Caco-2 (cell line): ENCODE results near the gene PCMTD2. TPM values are rescaled to one million over a fixed set of nuclear protein-coding genes. Genes with fewer than 3 reads are reported as not detected.

Source experiments
- BruUV-seq: library from RNA; stranded (reverse); fragments of 400-500 nt; replicated peaks from 2 replicates; lab custom pipeline; 2021; lab: Mats Ljungman, UMichigan
- CTCF ChIA-PET: fragments of 300-600 bp; sonication (Branson Sonifier 250); formaldehyde crosslinking; loops from one replicate; lab custom pipeline; 2022; ENCODE audit warnings: antibody characterized with exemption; lab: Charles Lee
- POLR2A ChIA-PET: fragments of 300-600 bp; sonication (Branson Sonifier 250); formaldehyde crosslinking; loops from one replicate; lab custom pipeline; 2022; ENCODE audit warnings: antibody characterized with exemption; lab: Charles Lee
- DNase-seq, 2 experiments: peaks; one replicate each; pipeline versions ENCODE4 v3.0.0 to v3.0.0-alpha.2; 2020 to 2022
- H3K27me3 ChIP-seq: replicated peaks from 2 replicates; pipeline ENCODE4 v1.6.0; 2011; ENCODE audit warnings: low read length; ENCODE audit not compliant: control insufficient read depth, insufficient read depth
- H3K36me3 ChIP-seq: 2 replicates; pipeline ENCODE4 v1.5.1; 2011; ENCODE audit warnings: low read length; ENCODE audit not compliant: control insufficient read depth, insufficient read depth
- H3K4me1 ChIP-seq: fragments of 250-450 bp; sonication (Bioruptor Pico); 2 replicates; pipeline ENCODE4 v1.5.1; 2020; ENCODE audit warnings: mild to moderate bottlenecking
- H3K4me3 ChIP-seq: 2 replicates; pipeline ENCODE4 v1.5.1; 2011; ENCODE audit warnings: low read depth, mild to moderate bottlenecking, control low read depth, low read length
- H3K9me3 ChIP-seq: fragments of 250-450 bp; sonication (Bioruptor Pico); 2 replicates; pipeline ENCODE4 v1.5.1; 2020; ENCODE audit warnings: mild to moderate bottlenecking, moderate library complexity
- H3K27ac Mint-ChIP-seq: one replicate; pipeline ENCODE4 v1.8.0; 2022; ENCODE audit warnings: mixed read lengths; ENCODE audit not compliant: unreplicated experiment
- H3K27me3 Mint-ChIP-seq: one replicate; pipeline ENCODE4 v1.8.0; 2022; ENCODE audit warnings: mixed read lengths; ENCODE audit not compliant: insufficient read depth, unreplicated experiment
- H3K36me3 Mint-ChIP-seq: one replicate; pipeline ENCODE4 v1.8.0; 2022; ENCODE audit warnings: mild to moderate bottlenecking, mixed read lengths; ENCODE audit not compliant: insufficient read depth, unreplicated experiment
- H3K4me1 Mint-ChIP-seq: one replicate; pipeline ENCODE4 v1.8.0; 2022; ENCODE audit warnings: low read depth, mixed read lengths; ENCODE audit not compliant: unreplicated experiment
- H3K4me3 Mint-ChIP-seq: one replicate; pipeline ENCODE4 v1.8.0; 2022; ENCODE audit warnings: mild to moderate bottlenecking, moderate library complexity, mixed read lengths; ENCODE audit not compliant: unreplicated experiment
- H3K9me3 Mint-ChIP-seq: one replicate; pipeline ENCODE4 v1.8.0; 2022; ENCODE audit warnings: mixed read lengths; ENCODE audit not compliant: unreplicated experiment
- intact Hi-C: fragments of 100-400 bp; cut with micrococcal nuclease; formaldehyde crosslinking; loops from one replicate; pipeline ENCODE4 v1.10.0; 2022; ENCODE audit not compliant: unreplicated experiment
- total RNA-seq: library from RNA; stranded (reverse); gene quantifications from 2 replicates; pipeline ENCODE4 v1.2.3, GENCODE V29; 2022
- TF ChIP-seq, protein P1 (sequence below), 2 experiments: fragments of 200-600 bp in 1 of 2; IDR thresholded peaks; 1 replicate in 1 of 2; 2 replicates in 1 of 2; pipeline versions ENCODE4 v1.5.1 to v1.8.0; 2011 to 2022; ENCODE audit warnings: antibody characterized with exemption in 1 of 2, control low read depth in 1 of 2, inconsistent platforms in 1 of 2, low read depth in 1 of 2, low read length in 1 of 2, mild to moderate bottlenecking in 1 of 2, moderate library complexity in 1 of 2; ENCODE audit not compliant: insufficient read depth in 1 of 2, severe bottlenecking in 1 of 2, unreplicated experiment in 1 of 2

Gene PCMTD2
- total RNA-seq, 1 experiment from 2014 or later: 101 TPM

- peaks cover 14% of the 10 kb centered on the region for H3K4me1 ChIP-seq
- H3K4me3 ChIP-seq: no peak overlapping the region
Observed at GRCh38 chr20:64238851-64239387, 16.6 kb upstream of the PCMTD2 start.

GRCh38 chr20:64239449-64240242, 15.9 kb upstream of the PCMTD2 start:
- H3K4me3 Mint-ChIP-seq: no peak overlapping the region
- peaks cover 11% of the 10 kb centered on the region for H3K4me1 Mint-ChIP-seq
- ChIA-PET CTCF (interaction anchor here (0.9 to 1.7 kb wide), 2 partner anchors 16 to 156 kb away, joined by 4 to 5 read pairs; partner anchors contain the start of gene PCMTD2), POLR2A (no interaction called here)
- TF ChIP-seq, protein P1, sequence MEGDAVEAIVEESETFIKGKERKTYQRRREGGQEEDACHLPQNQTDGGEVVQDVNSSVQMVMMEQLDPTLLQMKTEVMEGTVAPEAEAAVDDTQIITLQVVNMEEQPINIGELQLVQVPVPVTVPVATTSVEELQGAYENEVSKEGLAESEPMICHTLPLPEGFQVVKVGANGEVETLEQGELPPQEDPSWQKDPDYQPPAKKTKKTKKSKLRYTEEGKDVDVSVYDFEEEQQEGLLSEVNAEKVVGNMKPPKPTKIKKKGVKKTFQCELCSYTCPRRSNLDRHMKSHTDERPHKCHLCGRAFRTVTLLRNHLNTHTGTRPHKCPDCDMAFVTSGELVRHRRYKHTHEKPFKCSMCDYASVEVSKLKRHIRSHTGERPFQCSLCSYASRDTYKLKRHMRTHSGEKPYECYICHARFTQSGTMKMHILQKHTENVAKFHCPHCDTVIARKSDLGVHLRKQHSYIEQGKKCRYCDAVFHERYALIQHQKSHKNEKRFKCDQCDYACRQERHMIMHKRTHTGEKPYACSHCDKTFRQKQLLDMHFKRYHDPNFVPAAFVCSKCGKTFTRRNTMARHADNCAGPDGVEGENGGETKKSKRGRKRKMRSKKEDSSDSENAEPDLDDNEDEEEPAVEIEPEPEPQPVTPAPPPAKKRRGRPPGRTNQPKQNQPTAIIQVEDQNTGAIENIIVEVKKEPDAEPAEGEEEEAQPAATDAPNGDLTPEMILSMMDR (IDR thresholded peaks at IDR 0.05; ENCODE audit: insufficient read depth in 1 of 2, low read depth in 1 of 2, low read length in 1 of 2, severe bottlenecking in 1 of 2, unreplicated experiment in 1 of 2): no peak
- Histone ChIP-seq H3K4me3 (no peak overlapping the region), H3K27me3 (no peaks in the 10 kb centered on the region), H3K9me3 (no peaks in the 10 kb centered on the region), H3K36me3 (no peaks in the 10 kb centered on the region), H3K4me1 (peaks cover 14% of the 10 kb centered on the region)
- no TSS peak for BruUV-seq
- H3K27me3 Mint-ChIP-seq: peaks cover 3% of the 10 kb centered on the region
- no peaks in the 10 kb centered on the region for H3K9me3 Mint-ChIP-seq
- intact Hi-C loops: no loop called here
- H3K27ac Mint-ChIP-seq: no peak overlapping the region
- DNase-seq: peak in 1 of 2 experiments; percentile 33
- no peaks in the 10 kb centered on the region for H3K36me3 Mint-ChIP-seq

More at GRCh38 chr20:64238851-64239387, 16.6 kb upstream of the PCMTD2 start:
- TF ChIP-seq, protein P1 (IDR thresholded peaks at IDR 0.05; ENCODE audit: insufficient read depth in 1 of 2, low read depth in 1 of 2, low read length in 1 of 2, severe bottlenecking in 1 of 2, unreplicated experiment in 1 of 2): peak in 1 of 2 experiments; percentile 33
- peak in 1 of 2 experiments; percentile 54 for DNase-seq
- intact Hi-C loops: no loop called here
- no peak overlapping the region for H3K4me3 Mint-ChIP-seq
- H3K27me3 Mint-ChIP-seq: no peaks in the 10 kb centered on the region
- ChIA-PET CTCF (interaction anchor here (1.7 kb wide), 1 partner anchor 17 kb away, joined by 5 read pairs; the partner anchor contains the start of gene PCMTD2), POLR2A (no interaction called here)
- H3K4me1 Mint-ChIP-seq: peaks cover 11% of the 10 kb centered on the region
- H3K27ac Mint-ChIP-seq: no peak overlapping the region
- Histone ChIP-seq H3K27me3 (no peaks in the 10 kb centered on the region), H3K36me3 (no peaks in the 10 kb centered on the region), H3K9me3 (peaks cover 4% of the 10 kb centered on the region)
- BruUV-seq: no TSS peak
- H3K36me3 Mint-ChIP-seq: no peaks in the 10 kb centered on the region
- peaks cover 2% of the 10 kb centered on the region for H3K9me3 Mint-ChIP-seq

DNA sequence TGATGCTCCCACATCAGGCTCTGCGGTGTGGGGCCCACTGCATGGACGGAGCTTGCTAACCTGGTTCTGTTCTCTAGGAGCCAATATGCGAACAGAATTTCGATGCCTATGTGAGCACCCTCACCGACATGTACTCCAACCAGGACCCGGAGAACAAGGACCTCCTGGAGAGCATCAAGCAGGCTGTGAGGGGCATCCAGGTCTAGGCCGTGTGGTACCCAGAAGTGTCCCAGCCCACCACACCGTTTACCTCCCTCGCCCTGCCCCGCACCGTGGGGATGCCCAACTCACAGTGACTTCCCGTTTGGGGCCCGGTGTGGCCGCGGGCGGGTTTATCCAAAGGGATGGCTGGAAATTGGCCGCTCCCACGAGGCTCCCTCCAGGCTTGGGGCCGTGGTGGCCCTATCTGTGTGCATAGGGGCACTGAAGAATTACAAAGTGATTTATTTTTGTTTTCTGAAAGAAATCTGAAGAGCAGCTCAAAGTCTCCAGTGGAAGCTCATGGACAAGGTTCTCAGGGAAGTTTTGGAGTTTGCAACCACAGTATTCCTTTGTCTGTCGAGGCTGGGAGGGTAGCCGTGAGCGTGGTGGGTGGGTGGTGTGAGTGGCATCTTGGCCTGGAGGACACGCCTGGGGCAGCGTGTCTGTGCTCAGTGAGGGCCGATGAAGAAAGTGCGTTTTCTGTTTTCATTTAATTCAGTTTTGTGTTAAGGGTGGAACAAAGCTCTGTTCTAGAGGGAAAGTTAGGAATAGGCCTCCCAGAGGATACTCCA, 15.1 kb upstream of the PCMTD2 start:
- ChIA-PET POLR2A (interaction anchor here (0.6 to 0.8 kb wide), 2 partner anchors 15 to 325 kb away, joined by 4 to 5 read pairs; partner anchors contain the start of gene PCMTD2), CTCF (interaction anchor here (0.9 to 1.7 kb wide), 2 partner anchors 15 to 157 kb away, joined by 4 to 5 read pairs; partner anchors contain the start of gene PCMTD2)
- TF ChIP-seq, protein P1 (IDR thresholded peaks at IDR 0.05; ENCODE audit: insufficient read depth in 1 of 2, low read depth in 1 of 2, low read length in 1 of 2, severe bottlenecking in 1 of 2, unreplicated experiment in 1 of 2): no peak

More for the DNA sequence above, 15.1 kb upstream of the PCMTD2 start:
- Mint-ChIP-seq H3K4me3 (no peak overlapping the region), H3K27ac (no peak overlapping the region), H3K9me3 (no peaks in the 10 kb centered on the region), H3K4me1 (peaks cover 11% of the 10 kb centered on the region), H3K36me3 (no peaks in the 10 kb centered on the region), H3K27me3 (peaks cover 4% of the 10 kb centered on the region)
- intact Hi-C loops: no loop called here
- peak in 1 of 2 experiments; percentile 38 for DNase-seq
- no TSS peak for BruUV-seq
- Histone ChIP-seq H3K27me3 (no peaks in the 10 kb centered on the region), H3K36me3 (no peaks in the 10 kb centered on the region), H3K4me1 (peaks cover 14% of the 10 kb centered on the region), H3K4me3 (no peak overlapping the region), H3K9me3 (no peaks in the 10 kb centered on the region)
